ENCODE data around the gene CCND3. TPM values are rescaled to one million over a fixed set of nuclear protein-coding genes. Genes with fewer than 3 reads are reported as not detected.
A peak's percentile ranks its signal among the peaks of the same experiment; 100 is the strongest.

The CCND3 gene
- total and polyA plus RNA-seq, 2 experiments from 2014 or later: 79.3 to 134 TPM

GRCh38 chr6:41900861-41901260 lies 40.7 kb downstream of the CCND3 start:
- no peak for DNase-seq (ENCODE audit: low spot score)
- Histone ChIP-seq H3K79me2 (no peaks in the 10 kb centered on the region), H3K27me3 (no peaks in the 10 kb centered on the region), H3K27ac (no peak overlapping the region), H3K4me1 (ENCODE audit: insufficient read depth) (peaks cover 8% of the 10 kb centered on the region), H4K20me1 (ENCODE audit: insufficient read depth, poor library complexity, severe bottlenecking) (no peaks in the 10 kb centered on the region), H3K9me2 (replicated peaks; ENCODE audit: insufficient read depth) (no peaks in the 10 kb centered on the region), H3K4me3 (no peak overlapping the region), H3K4me2 (no peak overlapping the region), H3K36me3 (replicated peaks; ENCODE audit: insufficient read depth, low read depth) (no peaks in the 10 kb centered on the region), H2AFZ (no peak overlapping the region), H3K9me3 (ENCODE audit: low read depth) (no peaks in the 10 kb centered on the region)
- TF ChIP-seq EZH2 (IDR thresholded peaks at IDR 0.05; ENCODE audit: borderline replicate concordance) (no peak), EZH2phosphoT487 (IDR thresholded peaks at IDR 0.05; ENCODE audit: low read depth, severe bottlenecking, unreplicated experiment) (no peak)
- TF ChIP-seq, protein P1, sequence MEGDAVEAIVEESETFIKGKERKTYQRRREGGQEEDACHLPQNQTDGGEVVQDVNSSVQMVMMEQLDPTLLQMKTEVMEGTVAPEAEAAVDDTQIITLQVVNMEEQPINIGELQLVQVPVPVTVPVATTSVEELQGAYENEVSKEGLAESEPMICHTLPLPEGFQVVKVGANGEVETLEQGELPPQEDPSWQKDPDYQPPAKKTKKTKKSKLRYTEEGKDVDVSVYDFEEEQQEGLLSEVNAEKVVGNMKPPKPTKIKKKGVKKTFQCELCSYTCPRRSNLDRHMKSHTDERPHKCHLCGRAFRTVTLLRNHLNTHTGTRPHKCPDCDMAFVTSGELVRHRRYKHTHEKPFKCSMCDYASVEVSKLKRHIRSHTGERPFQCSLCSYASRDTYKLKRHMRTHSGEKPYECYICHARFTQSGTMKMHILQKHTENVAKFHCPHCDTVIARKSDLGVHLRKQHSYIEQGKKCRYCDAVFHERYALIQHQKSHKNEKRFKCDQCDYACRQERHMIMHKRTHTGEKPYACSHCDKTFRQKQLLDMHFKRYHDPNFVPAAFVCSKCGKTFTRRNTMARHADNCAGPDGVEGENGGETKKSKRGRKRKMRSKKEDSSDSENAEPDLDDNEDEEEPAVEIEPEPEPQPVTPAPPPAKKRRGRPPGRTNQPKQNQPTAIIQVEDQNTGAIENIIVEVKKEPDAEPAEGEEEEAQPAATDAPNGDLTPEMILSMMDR (IDR thresholded peaks at IDR 0.05; ENCODE audit: poor library complexity): no peak
- 88% methylated on average over 1 of the region's 1 CpG for WGBS (ENCODE audit: low lambda C conversion rate, missing lambda C conversion rate)

GRCh38 chr6:41896281-41896680 lies 45.3 kb downstream of the CCND3 start:
- Histone ChIP-seq H2AFZ (peak overlapping the region; percentile 85), H3K27ac (peak overlapping the region; percentile 95), H3K9me3 (ENCODE audit: low read depth) (no peaks in the 10 kb centered on the region), H3K79me2 (no peaks in the 10 kb centered on the region), H3K4me3 (peak overlapping the region; percentile 98), H3K4me2 (peak overlapping the region; percentile 86), H3K4me1 (ENCODE audit: insufficient read depth) (peaks cover 8% of the 10 kb centered on the region), H3K27me3 (no peaks in the 10 kb centered on the region), H4K20me1 (ENCODE audit: insufficient read depth, poor library complexity, severe bottlenecking) (no peaks in the 10 kb centered on the region), H3K9me2 (replicated peaks; ENCODE audit: insufficient read depth) (no peaks in the 10 kb centered on the region), H3K36me3 (replicated peaks; ENCODE audit: insufficient read depth, low read depth) (no peaks in the 10 kb centered on the region)
- WGBS (ENCODE audit: low lambda C conversion rate, missing lambda C conversion rate): 62% methylated on average over 3 of the region's 3 CpGs
- TF ChIP-seq, protein P1 (IDR thresholded peaks at IDR 0.05; ENCODE audit: poor library complexity): no peak
- TF ChIP-seq EZH2 (IDR thresholded peaks at IDR 0.05; ENCODE audit: borderline replicate concordance) (no peak), EZH2phosphoT487 (IDR thresholded peaks at IDR 0.05; ENCODE audit: low read depth, severe bottlenecking, unreplicated experiment) (no peak)
- no peak for DNase-seq (ENCODE audit: low spot score)

GRCh38 chr6:41895300-41896233 lies 46.0 kb downstream of the CCND3 start, which contains the start of gene USP49:
TSS of gene USP49 (minus strand) at chr6:41895375. CDS start at chr6:41806983, 88,392 bp downstream.
- WGBS (ENCODE audit: low lambda C conversion rate, missing lambda C conversion rate): under 1% methylated on average over 55 of the region's 55 CpGs
- Histone ChIP-seq H3K9me2 (replicated peaks; ENCODE audit: insufficient read depth) (no peaks in the 10 kb centered on the region), H3K9me3 (ENCODE audit: low read depth) (no peaks in the 10 kb centered on the region), H4K20me1 (ENCODE audit: insufficient read depth, poor library complexity, severe bottlenecking) (no peaks in the 10 kb centered on the region), H3K4me1 (ENCODE audit: insufficient read depth) (peaks cover 8% of the 10 kb centered on the region), H3K79me2 (no peaks in the 10 kb centered on the region), H3K27ac (peak within 1 kb of the TSS; percentile 95), H3K4me3 (peak within 1 kb of the TSS; percentile 98), H3K27me3 (no peaks in the 10 kb centered on the region), H3K4me2 (peak within 1 kb of the TSS; percentile 86), H2AFZ (peak within 1 kb of the TSS; percentile 85), H3K36me3 (replicated peaks; ENCODE audit: insufficient read depth, low read depth) (no peaks in the 10 kb centered on the region)
- DNase-seq (ENCODE audit: low spot score): peak; percentile 97
- TF ChIP-seq EZH2 (IDR thresholded peaks at IDR 0.05; ENCODE audit: borderline replicate concordance) (no peak), EZH2phosphoT487 (IDR thresholded peaks at IDR 0.05; ENCODE audit: low read depth, severe bottlenecking, unreplicated experiment) (no peak)

Data from hepatocyte (in vitro differentiated cells).